NCI-H748 (cell line): ENCODE results near the gene PCDHGB2.
"Not testable (repeated sequence)": the region's sequence is repeated elsewhere in the genome, so short reads cannot be mapped to it uniquely, and the experiment has no call there.

Source experiments
- DNase-seq: peaks from one replicate; lab custom pipeline; 2025; ENCODE audit not compliant: unreplicated experiment; lab: John Stamatoyannopoulos, UW

Gene PCDHGB2

GRCh38 chr5:141349917-141350619 is 9.7 kb upstream of the PCDHGB2 start, which contains the start of gene PCDHGB1:
TSS of gene PCDHGB1 (plus strand) at chr5:141350099. CDS start at chr5:141350261, 162 bp downstream.
- DNase-seq, result peak; percentile 93

- no peak for DNase-seq
Observed at GRCh38 chr5:141351591-141351990, 8.2 kb upstream of the PCDHGB2 start.

DNA sequence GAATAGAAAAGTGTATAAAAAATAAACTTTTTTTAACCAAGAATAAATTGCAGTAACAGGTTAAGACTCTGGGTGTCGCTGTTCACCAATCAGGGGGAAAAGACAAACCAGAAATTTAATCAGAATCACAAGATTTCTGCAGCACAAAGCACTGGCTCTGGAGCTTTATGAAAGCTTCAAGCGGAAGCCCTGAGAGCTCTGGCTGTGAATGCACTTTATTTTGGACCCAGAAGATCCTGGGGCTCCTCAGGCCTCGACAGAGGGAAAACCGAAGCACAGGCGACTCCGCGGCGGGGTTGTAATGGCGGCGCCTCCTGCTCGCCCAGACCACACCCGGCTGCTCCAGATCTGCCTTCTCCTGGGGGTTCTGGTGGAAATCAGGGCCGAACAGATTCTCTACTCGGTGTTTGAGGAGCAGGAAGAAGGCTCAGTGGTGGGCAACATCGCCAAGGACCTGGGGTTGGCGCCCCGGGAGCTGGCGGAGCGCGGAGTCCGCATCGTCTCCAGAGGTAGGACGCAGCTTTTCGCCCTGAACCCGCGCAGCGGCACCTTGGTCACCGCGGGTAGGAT is 4.8 kb upstream of the PCDHGB2 start, which contains the start of gene PCDHGA4:
TSS of gene PCDHGA4 (plus strand) at position 122 of the 570 bp plus-strand sequence. CDS start at position 209, 87 bp downstream.
- DNase-seq, result peak; percentile 4

DNA sequence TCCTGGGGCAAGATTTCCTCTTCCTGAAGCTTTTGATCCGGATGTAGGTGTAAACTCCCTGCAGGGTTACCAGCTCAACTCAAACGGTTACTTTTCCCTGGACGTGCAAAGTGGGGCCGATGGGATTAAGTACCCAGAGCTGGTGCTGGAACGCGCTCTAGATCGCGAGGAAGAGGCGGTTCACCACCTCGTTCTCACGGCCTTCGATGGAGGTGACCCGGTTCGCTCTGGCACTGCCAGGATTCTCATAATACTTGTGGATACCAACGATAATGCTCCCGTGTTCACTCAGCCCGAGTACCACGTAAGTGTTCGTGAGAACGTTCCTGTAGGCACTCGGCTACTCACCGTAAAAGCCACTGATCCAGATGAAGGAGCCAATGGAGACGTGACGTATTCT is 4.2 kb upstream of the PCDHGB2 start:
- DNase-seq, result no peak

GRCh38 chr5:141356133-141356532 is 3.7 kb upstream of the PCDHGB2 start:
- DNase-seq, result no peak

- DNase-seq, result no peak
Observed at GRCh38 chr5:141356950-141357349, 2.8 kb upstream of the PCDHGB2 start.

GRCh38 chr5:141360685-141361084 is 891 bp downstream of the PCDHGB2 start:
- DNase-seq, result no peak

DNA sequence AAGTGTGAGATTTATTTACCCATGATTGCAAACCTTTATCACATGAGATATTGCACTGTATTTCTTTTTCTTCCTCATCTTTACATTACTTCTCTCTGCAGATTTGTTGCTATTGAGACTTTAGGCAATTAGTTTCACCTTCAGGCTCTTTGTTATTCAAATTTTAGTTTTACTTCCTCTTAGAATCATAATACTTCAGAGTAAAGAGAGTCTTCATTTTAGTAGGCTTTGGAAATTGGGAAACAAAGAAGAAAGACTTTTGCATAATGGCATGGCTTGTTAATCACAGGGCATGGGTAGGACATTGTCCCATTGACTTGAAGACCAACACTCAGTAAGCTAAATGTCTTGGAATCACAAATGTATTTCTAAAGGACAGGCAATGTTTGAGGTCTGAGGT is 2.9 kb downstream of the PCDHGB2 start:
- DNase-seq, result no peak

DNA sequence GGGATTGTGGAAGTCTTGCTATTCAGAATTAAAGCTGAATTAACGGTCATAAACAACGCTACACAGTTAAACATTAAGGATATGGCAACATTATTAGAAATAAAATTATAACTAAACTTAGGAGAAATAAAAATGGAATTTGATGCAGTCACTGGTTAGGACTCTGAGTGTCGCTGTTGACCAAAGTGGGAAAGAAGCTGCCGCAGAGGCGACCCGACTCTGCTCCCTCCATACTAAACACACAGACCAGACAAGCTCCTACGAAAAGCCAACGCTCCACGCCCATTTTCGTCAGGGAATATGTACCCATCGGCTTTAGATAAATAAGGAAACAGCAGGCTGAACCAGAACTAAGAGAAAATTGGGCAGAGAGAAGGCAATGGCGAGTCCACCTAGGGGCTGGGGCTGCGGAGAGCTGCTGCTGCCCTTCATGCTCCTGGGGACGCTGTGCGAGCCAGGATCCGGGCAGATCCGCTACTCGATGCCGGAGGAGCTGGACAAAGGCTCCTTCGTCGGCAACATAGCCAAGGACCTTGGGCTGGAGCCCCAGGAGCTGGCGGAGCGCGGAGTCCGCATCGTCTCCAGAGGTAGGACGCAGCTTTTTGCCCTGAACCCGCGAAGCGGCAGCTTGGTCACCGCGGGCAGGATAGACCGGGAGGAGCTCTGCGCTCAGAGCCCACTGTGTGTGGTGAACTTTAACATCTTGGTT is 4.3 kb downstream of the PCDHGB2 start, which contains the start of gene PCDHGA5:
TSS of gene PCDHGA5 (plus strand) at position 211 of the 709 bp plus-strand sequence. CDS start at position 380, 169 bp downstream.
- no peak for DNase-seq

GRCh38 chr5:141366016-141366896 is 6.5 kb downstream of the PCDHGB2 start:
- no peak for DNase-seq

- no peak for DNase-seq
Observed at GRCh38 chr5:141369994-141370848, 10.4 kb downstream of the PCDHGB2 start, which contains the start of gene PCDHGB3. TSS of gene PCDHGB3 (plus strand) at chr5:141370242. CDS start at chr5:141370395, 153 bp downstream.

DNA sequence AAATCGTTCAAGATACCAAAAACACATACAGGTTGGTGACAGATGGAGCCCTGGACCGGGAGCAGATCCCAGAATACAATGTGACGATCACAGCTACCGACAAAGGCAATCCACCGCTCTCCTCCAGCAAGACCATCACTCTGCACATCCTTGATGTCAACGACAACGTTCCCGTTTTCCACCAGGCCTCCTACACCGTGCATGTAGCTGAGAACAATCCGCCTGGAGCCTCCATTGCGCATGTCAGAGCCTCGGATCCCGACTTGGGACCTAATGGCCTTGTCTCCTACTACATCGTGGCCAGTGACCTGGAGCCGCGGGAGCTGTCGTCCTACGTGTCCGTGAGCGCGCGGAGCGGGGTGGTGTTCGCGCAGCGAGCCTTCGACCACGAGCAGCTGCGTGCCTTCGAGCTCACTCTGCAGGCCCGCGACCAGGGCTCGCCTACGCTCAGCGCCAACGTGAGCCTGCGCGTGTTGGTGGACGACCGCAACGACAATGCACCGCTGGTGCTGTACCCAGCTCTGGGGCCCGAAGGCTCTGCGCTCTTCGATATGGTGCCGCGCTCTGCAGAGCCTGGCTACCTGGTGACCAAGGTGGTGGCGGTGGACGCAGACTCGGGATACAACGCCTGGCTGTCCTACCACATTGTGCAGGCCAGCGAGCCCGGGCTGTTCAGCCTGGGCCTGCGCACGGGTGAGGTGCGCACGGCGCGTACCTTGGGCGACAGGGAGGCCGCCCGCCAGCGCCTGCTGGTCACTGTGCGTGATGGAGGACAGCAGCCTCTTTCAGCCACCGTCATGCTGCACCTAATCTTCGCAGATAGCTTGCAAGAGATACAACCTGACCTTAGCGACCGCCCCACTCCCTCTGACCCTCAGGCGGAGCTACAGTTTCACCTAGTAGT is 12.0 kb downstream of the PCDHGB2 start:
- no peak for DNase-seq

GRCh38 chr5:141373673-141374317 is 14.0 kb downstream of the PCDHGB2 start, which contains the start of gene PCDHGA6:
TSS of gene PCDHGA6 (plus strand) at chr5:141373891. CDS start at chr5:141374084, 193 bp downstream.
- DNase-seq, result no peak

DNA sequence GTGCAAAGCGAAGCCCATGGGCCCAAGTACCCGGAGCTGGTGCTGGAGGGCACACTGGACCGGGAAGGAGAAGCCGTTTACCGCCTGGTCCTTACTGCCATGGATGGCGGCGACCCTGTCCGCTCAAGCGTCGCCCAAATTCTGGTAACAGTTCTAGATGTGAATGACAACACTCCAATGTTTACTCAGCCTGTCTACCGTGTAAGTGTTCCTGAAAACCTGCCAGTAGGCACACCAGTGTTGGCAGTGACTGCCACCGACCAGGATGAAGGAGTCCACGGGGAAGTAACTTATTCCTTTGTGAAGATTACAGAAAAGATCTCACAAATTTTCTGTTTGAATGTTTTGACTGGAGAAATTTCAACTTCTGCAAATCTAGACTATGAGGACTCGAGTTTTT is 14.8 kb downstream of the PCDHGB2 start:
- no peak for DNase-seq

GRCh38 chr5:141375444-141376155 is 15.8 kb downstream of the PCDHGB2 start:
- not testable (repeated sequence) for DNase-seq

DNA sequence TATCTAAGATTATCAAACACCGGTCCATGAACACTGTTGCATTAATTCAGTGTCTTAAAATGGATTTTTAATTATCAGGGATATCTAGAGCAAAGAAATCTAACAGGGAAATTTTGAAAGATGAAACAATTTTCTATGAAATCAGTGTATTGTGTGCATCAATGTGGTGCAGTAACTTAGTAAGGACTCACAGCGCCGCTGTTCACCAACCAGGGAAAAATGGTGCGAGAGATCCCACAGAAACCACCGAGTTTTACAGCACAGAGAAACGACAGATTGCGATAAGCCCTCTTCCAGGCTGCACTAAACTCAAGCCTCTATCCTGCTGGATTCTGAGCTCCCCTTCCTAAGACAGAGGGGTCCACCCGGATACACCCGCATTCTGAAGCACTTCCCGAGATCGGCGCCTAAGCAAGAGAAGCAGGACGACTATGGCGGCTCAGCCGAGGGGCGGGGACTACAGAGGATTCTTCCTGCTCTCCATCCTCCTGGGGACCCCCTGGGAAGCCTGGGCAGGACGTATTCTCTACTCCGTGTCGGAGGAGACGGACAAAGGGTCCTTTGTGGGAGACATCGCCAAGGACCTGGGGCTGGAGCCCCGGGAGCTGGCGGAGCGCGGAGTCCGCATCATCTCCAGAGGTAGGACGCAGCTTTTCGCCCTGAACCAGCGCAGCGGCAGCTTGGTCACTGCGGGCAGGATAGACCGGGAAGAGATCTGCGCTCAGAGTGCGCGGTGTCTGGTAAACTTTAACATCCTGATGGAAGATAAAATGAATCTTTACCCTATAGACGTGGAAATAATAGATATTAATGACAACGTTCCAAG is 22.9 kb downstream of the PCDHGB2 start, which contains the start of gene PCDHGA7:
TSS of gene PCDHGA7 (plus strand) at position 274 of the 826 bp plus-strand sequence. CDS start at position 432, 158 bp downstream.
- DNase-seq, result no peak
